ENCODE data around the gene KCTD21. TPM values are rescaled to one million over a fixed set of nuclear protein-coding genes. Genes with fewer than 3 reads are reported as not detected.

KCTD21 gene
- total and polyA plus RNA-seq, 10 of the 15 experiments (the other 5 are each of a cell fraction or from before 2014, with no cell fraction given), result 0.63 to 5.4 (median 3.6) TPM

DNA sequence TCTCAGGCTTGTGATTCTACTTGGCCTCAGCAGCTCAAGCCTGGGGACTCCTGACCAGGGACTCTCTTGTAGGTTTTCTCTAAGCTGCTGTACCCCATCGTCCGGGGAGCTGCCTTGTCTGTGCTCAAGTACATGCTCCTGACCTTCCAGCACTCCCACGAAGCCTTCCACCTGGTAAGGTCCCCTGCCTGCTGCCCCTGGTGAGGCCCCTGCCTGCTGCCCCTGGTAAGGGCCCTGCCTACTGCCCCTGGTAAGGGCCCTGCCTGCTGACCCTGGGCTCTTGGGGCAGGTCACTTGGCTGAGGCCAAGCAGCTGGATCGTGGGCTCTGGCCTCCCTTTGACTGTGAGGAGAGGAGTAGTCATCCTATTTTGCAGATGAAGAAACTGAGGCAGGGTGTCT, 11.6 kb upstream of the KCTD21 start:
- no peaks in the 10 kb centered on the region for H3K27me3 ChIP-seq (replicated peaks in 1 of 2; ENCODE audit: control insufficient read depth in 2 of 2, insufficient read depth in 2 of 2, low read length in 1 of 2)
- ATAC-seq (no peak), DNase-seq (ENCODE audit: low read depth, low spot score) (no peak), FAIRE-seq (no peak)
- H3K4me3 ChIP-seq, result no peak overlapping the region
- H3K27ac ChIP-seq (ENCODE audit: control insufficient read depth, insufficient read depth), result no peak overlapping the region
- in situ Hi-C loops (cut with MboI) (no loop called here), intact Hi-C loops (cut with micrococcal nuclease; ENCODE audit: unreplicated experiment) (no loop called here)
- H3K36me3 ChIP-seq (ENCODE audit: control insufficient read depth in 2 of 2, insufficient read depth in 2 of 2, low read length in 1 of 2), result no peaks in the 10 kb centered on the region; a peak in 2 of 4 replicates
- ChIA-PET POLR2A (no interaction called here), SMC1A (ENCODE audit: uncharacterized antibody, unreplicated experiment) (no interaction called here), RAD21 (ENCODE audit: unreplicated experiment) (no interaction called here), CTCF (no interaction called here)
- H4K20me1 ChIP-seq (ENCODE audit: control insufficient read depth, insufficient read depth), result no peaks in the 10 kb centered on the region
- no peak overlapping the region for H3K9ac ChIP-seq (ENCODE audit: control insufficient read depth, insufficient read depth, low read length)
- H3K79me2 ChIP-seq (ENCODE audit: control insufficient read depth, insufficient read depth, low read length), result no peaks in the 10 kb centered on the region
- no peak overlapping the region for H2AFZ ChIP-seq (ENCODE audit: control insufficient read depth, low read depth, low read length)
- 64% methylated on average over 4 of the region's 4 CpGs for WGBS (ENCODE audit: insufficient coverage, insufficient replicate concordance, low lambda C conversion rate, missing lambda C conversion rate)
- no TSS peak for BruUV-seq (replicated peaks)
- H3K4me1 ChIP-seq (ENCODE audit: control insufficient read depth, insufficient read depth, low read length), result peaks cover 6% of the 10 kb centered on the region; the same call in 1 of the 2 replicates
- H3K4me2 ChIP-seq (ENCODE audit: control insufficient read depth, insufficient read depth), result no peak overlapping the region
- TF ChIP-seq TBL1XR1 (IDR thresholded peaks at IDR 0.05; ENCODE audit: low read depth, low read length) (no peak), CEBPB (IDR thresholded peaks at IDR 0.05; ENCODE audit: borderline replicate concordance in 1 of 2, low read depth in 2 of 2, low read length in 2 of 2) (no peak), HSF1 (IDR thresholded peaks at IDR 0.05; ENCODE audit: low read depth, low read length) (no peak), BCL11A (IDR thresholded peaks at IDR 0.05; ENCODE audit: low read depth, low read length) (no peak), FOS (IDR thresholded peaks at IDR 0.05; ENCODE audit: borderline replicate concordance, extremely low read depth, insufficient read length) (no peak), PRDM15 (CRISPR knock-in tag; IDR thresholded peaks at IDR 0.05) (no peak), CBX3 (IDR thresholded peaks at IDR 0.05; ENCODE audit: borderline replicate concordance, low read depth) (no peak), HDAC2 (IDR thresholded peaks at IDR 0.05) (no peak), GATAD2B (conservative IDR thresholded peaks at IDR 0.05; ENCODE audit: low read depth) (no peak), NR2C2 (IDR thresholded peaks at IDR 0.05; ENCODE audit: borderline replicate concordance, control insufficient read depth, insufficient read length, low read depth) (no peak), BCLAF1 (IDR thresholded peaks at IDR 0.05) (no peak), ATF2 (IDR thresholded peaks at IDR 0.05; ENCODE audit: low read length) (no peak)
- TF ChIP-seq, protein P1, sequence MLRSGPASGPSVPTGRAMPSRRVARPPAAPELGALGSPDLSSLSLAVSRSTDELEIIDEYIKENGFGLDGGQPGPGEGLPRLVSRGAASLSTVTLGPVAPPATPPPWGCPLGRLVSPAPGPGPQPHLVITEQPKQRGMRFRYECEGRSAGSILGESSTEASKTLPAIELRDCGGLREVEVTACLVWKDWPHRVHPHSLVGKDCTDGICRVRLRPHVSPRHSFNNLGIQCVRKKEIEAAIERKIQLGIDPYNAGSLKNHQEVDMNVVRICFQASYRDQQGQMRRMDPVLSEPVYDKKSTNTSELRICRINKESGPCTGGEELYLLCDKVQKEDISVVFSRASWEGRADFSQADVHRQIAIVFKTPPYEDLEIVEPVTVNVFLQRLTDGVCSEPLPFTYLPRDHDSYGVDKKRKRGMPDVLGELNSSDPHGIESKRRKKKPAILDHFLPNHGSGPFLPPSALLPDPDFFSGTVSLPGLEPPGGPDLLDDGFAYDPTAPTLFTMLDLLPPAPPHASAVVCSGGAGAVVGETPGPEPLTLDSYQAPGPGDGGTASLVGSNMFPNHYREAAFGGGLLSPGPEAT (IDR thresholded peaks at IDR 0.05; ENCODE audit: low read depth), result no peak
- no peaks in the 10 kb centered on the region; the same call in 2 of the 3 replicates for H3K9me3 ChIP-seq (replicated peaks; ENCODE audit: control insufficient read depth, insufficient read depth, low read length)

Measured in GM12878 (cell line).